Aorta (tissue), 5 donors: ENCODE results near the gene MX2. TPM values are rescaled to one million over a fixed set of nuclear protein-coding genes. Genes with fewer than 3 reads are reported as not detected.
A peak's percentile ranks its signal among the peaks of the same experiment; 100 is the strongest.

Source experiments
- ATAC-seq: fragments of 200-7000 bp; cut with Tn5 transposase; one replicate; pipeline ENCODE4 v1.9.1; 2022; ENCODE audit warnings: moderate library complexity; ENCODE audit not compliant: low FRiP score
- DNase-seq, 2 donors: peaks; one replicate each; pipeline ENCODE4 v3.0.0-alpha.2; 2020
- H3K27ac ChIP-seq, 2 donors: one replicate each; pipeline ENCODE4 v1.5.1; 2013; ENCODE audit warnings: low read length in 2 of 2, mild to moderate bottlenecking in 2 of 2, moderate library complexity in 2 of 2, control low read depth in 1 of 2, inconsistent platforms in 1 of 2, low read depth in 1 of 2
- H3K27me3 ChIP-seq, 2 donors: one replicate each; pipeline ENCODE4 v1.6.1; 2013; ENCODE audit warnings: control low read depth in 1 of 2, low read length in 1 of 2, mild to moderate bottlenecking in 1 of 2, moderate library complexity in 1 of 2; ENCODE audit not compliant: insufficient read depth in 2 of 2, control insufficient read depth in 1 of 2
- H3K36me3 ChIP-seq, 2 donors: one replicate each; pipeline ENCODE4 v1.6.1; 2013; ENCODE audit warnings: control low read depth in 1 of 2, low read length in 1 of 2, mild to moderate bottlenecking in 1 of 2; ENCODE audit not compliant: insufficient read depth in 2 of 2, control insufficient read depth in 1 of 2
- H3K4me1 ChIP-seq, 2 donors: one replicate each; pipeline ENCODE4 v1.6.1; 2013; ENCODE audit warnings: low read length in 2 of 2, control low read depth in 1 of 2, mild to moderate bottlenecking in 1 of 2, moderate library complexity in 1 of 2; ENCODE audit not compliant: insufficient read depth in 2 of 2, control insufficient read depth in 1 of 2
- H3K4me3 ChIP-seq, 2 donors: one replicate each; pipeline ENCODE4 v1.5.1; 2013; ENCODE audit warnings: low read length in 2 of 2, control low read depth in 1 of 2, mild to moderate bottlenecking in 1 of 2
- H3K9me3 ChIP-seq: one replicate; pipeline ENCODE4 v1.6.1; 2013; ENCODE audit warnings: mild to moderate bottlenecking, low read length; ENCODE audit not compliant: control insufficient read depth
- WGBS, 2 donors: extraction: QIAGEN DNeasy Blood & Tissue Kit; methylation state at CpG; one replicate each; pipeline ENCODE4 v1.1.7; 2013; 5-methylcytosine and 5-hydroxymethylcytosine counted together
- intact Hi-C, 2 donors: fragments of 100-400 bp; cut with DNase I; formaldehyde crosslinking; loops; one replicate each; pipeline versions ENCODE4 v1.14.2 to v1.15.0; 2022
- polyA plus RNA-seq, 2 donors: library from polyadenylated mRNA; stranded (reverse); fragments of 200-250 nt; gene quantifications; one replicate each; pipeline ENCODE4 v1.2.3, GENCODE V29; 2013
- total RNA-seq, 2 donors: library from RNA; stranded (reverse); fragmentation: NEBNext Ultra II Directional; extraction: Animal tissue kit (Norgen Biotek cat#: 25700); gene quantifications; one replicate each; pipeline ENCODE4 v1.2.1, GENCODE V29; 2021
- donor health status: healthy with polysubstance abuse.
- donor health status: Bipolar disorder and iron deficiency.
- donor health status: DM: no; HTN: no; CAD: no.
- donor health status: DM: no; HTN: no; CAD: no.
- donor health status: DM: yes; HTN: yes; CAD: no.

The MX2 gene
- total and polyA plus RNA-seq, 4 donors, result 0.69 to 21.8 (median 12.5) TPM

DNA sequence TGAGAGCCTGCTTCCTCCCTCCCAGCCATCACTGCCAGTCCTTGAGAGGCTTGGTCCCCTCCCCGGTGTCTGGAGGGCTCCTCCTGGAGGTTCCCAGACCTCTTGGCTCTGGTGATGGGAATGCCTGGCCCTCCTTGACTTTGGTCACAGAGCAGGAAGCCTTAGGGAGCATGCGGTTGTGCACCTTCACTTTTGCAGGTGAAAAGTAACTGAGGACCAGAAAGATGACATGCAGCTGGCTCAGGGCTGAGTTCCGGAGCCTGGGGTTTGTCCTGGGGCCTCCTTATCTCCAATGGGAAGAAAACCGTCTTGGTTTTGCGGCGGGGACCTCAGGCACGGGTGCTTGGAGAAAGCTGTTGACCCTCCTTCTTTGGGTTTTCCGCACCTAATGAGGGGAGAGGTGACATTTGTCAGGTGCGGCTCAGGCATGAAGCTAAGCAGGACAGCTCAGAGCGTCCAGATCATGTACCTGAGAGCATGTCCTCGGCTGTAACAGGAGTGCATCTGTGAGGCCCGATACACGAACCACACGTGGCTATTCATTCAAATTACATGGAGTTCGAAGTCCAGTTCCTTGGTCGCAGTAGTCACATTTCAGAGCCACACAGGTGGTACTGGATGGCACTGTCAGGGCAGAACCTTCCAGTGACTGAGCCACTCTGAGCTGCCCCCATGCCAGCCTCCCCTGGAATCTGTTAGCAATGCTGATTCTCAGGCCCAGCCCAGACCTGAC, 608 bp upstream of the MX2 start:
- DNase-seq (peak in 1 of 2 donors; percentile 62), ATAC-seq (no peak)
- Histone ChIP-seq H3K4me3 (no peak overlapping the region), H3K27me3 (no peaks in the 10 kb centered on the region), H3K36me3 (no peaks in the 10 kb centered on the region), H3K27ac (no peak overlapping the region), H3K9me3 (no peaks in the 10 kb centered on the region), H3K4me1 (no peaks in the 10 kb centered on the region)
- intact Hi-C loops, result loop anchor here in 1 of 2 donors (10.0 kb wide), 1 partner anchor 236 kb away; no protein-coding TSS in a partner anchor
- WGBS, 2 donors, result 92 to 94% methylated on average over 16 of the region's 16 CpGs

- Histone ChIP-seq H3K4me3 (no peak overlapping the region), H3K9me3 (no peaks in the 10 kb centered on the region), H3K36me3 (no peaks in the 10 kb centered on the region), H3K4me1 (no peaks in the 10 kb centered on the region), H3K27me3 (no peaks in the 10 kb centered on the region), H3K27ac (no peak overlapping the region)
- intact Hi-C loops, result loop anchor here in 1 of 2 donors (10.0 kb wide), 1 partner anchor 238 kb away; no protein-coding TSS in a partner anchor
- ATAC-seq, result no peak
- peak in 1 of 2 donors; percentile 51 for DNase-seq
- 91 to 94% methylated on average over 16 of the region's 16 CpGs for WGBS, 2 donors
These were observed 960 bp downstream of the MX2 start for GRCh38 chr21:41362605-41363369.

GRCh38 chr21:41363370-41364270, 1.8 kb downstream of the MX2 start:
- 90 to 95% methylated on average over 18 of the region's 18 CpGs for WGBS, 2 donors
- H3K27me3 ChIP-seq, result no peaks in the 10 kb centered on the region
- peak in 1 of 2 donors; percentile 61 for DNase-seq
- H3K9me3 ChIP-seq, result no peaks in the 10 kb centered on the region
- no peak overlapping the region for H3K4me3 ChIP-seq
- intact Hi-C loops, result loop anchor here in 1 of 2 donors (10.0 kb wide), 1 partner anchor 239 kb away; no protein-coding TSS in a partner anchor
- H3K27ac ChIP-seq, result no peak overlapping the region
- H3K4me1 ChIP-seq, result no peaks in the 10 kb centered on the region
- no peaks in the 10 kb centered on the region for H3K36me3 ChIP-seq
- no peak for ATAC-seq

DNA sequence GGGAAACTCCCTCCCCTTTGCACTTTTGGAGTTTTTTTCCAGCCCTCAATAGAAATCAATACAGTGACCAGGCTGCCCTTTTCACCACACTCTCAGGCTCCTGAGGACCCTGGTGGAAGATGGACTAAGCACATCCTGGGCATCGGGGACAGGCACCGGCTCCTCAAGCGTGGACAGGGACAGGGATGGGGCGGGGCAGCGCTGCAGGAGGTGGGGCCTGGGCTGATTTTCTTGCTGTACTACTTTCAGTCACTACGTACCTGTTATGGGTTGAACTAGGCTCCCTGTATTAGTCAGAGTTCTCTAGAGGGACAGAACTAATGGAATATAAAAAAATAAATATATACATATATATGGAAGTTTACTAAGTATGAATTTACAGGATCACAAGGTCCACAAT, 2.5 kb downstream of the MX2 start:
- Histone ChIP-seq H3K9me3 (no peaks in the 10 kb centered on the region), H3K27ac (no peak overlapping the region), H3K4me3 (no peak overlapping the region), H3K27me3 (no peaks in the 10 kb centered on the region), H3K4me1 (no peaks in the 10 kb centered on the region), H3K36me3 (no peaks in the 10 kb centered on the region)
- intact Hi-C loops, result loop anchor here in 1 of 2 donors (10.0 kb wide), 1 partner anchor 240 kb away; no protein-coding TSS in a partner anchor
- 94% methylated on average over 6 of the region's 6 CpGs for WGBS, 2 donors
- DNase-seq (peak in 1 of 2 donors; percentile 43), ATAC-seq (no peak)

DNA sequence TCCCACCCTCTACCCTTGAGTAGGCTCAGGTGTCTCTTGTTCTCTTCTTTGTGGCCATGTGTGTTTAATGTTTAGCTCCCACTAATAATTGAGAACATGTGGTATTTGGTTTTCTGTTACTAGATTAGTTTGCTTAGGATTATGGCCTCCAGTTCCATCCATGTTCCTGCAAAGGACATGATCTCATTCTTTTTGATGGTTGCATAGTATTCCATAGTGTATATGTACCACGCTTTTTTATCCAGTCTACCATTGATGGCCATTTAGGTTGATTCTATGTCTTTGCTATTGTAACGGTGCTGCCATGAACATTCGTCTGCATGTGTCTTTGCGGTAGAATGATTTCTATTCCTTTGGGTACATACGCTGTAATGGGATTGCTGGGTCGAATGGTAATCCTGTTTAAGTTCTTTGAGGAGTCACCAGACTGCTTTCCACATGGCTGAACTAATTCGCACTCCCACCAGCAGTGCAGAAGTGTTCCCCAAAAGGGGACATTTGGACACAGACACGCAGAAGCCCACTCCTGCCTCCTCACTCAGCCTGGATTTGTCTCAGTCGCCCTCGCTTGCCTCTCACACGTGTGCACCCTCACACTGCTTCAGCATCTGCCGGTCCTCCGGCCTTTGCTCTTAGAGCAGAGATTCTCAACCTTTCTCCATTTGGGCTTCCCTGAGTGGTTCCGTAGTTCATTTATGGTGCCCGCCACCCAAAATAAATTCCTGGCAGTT, 3.7 kb downstream of the MX2 start:
- DNase-seq, result peak in 1 of 2 donors; percentile 59

DNA sequence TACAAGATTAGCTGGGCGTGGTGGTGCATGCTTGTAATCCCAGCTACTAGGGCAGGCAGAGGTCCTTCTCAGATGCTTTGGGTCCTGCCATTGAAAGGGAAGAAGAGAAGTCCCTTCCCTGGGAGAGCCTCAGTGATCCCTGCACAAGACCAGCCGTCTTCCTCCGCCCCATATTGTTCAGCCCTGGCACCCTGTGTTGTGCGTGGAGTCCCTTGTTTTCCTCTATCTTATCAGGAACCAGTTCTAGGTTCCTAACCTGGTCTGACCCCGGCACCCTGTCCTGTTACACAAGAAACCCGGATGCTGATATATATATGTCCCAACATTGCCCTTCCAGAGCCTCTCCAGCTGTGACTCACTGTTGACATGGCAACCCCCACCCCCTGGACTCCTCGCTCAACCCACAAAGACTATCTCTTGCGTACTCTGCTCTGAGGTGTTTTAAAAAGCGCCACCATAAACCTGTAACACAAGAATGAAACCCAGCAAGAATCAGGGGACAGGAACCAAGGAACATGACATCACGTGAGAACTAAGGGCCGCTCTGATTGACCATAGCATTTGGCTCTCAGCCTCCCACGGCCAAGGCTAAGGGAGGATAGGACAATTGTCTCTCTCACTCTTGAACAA, 4.8 kb downstream of the MX2 start:
- ATAC-seq (no peak), DNase-seq (peak in 1 of 2 donors; percentile 77)
- 88 to 89% methylated on average over 12 of the region's 12 CpGs for WGBS, 2 donors
- no peaks in the 10 kb centered on the region for H3K27me3 ChIP-seq
- no peaks in the 10 kb centered on the region for H3K4me1 ChIP-seq
- H3K9me3 ChIP-seq, result no peaks in the 10 kb centered on the region
- H3K36me3 ChIP-seq, result no peaks in the 10 kb centered on the region
- H3K4me3 ChIP-seq, result no peak overlapping the region
- H3K27ac ChIP-seq, result no peak overlapping the region
- intact Hi-C loops, result loop anchor here in 1 of 2 donors (10.0 kb wide), 1 partner anchor 242 kb away; no protein-coding TSS in a partner anchor

More for the DNA sequence above, 3.7 kb downstream of the MX2 start:
- no peaks in the 10 kb centered on the region for H3K4me1 ChIP-seq
- no peaks in the 10 kb centered on the region for H3K27me3 ChIP-seq
- no peaks in the 10 kb centered on the region for H3K9me3 ChIP-seq
- intact Hi-C loops, result loop anchor here in 1 of 2 donors (10.0 kb wide), 1 partner anchor 241 kb away; no protein-coding TSS in a partner anchor
- H3K4me3 ChIP-seq, result no peak overlapping the region
- 97% methylated on average over 15 of the region's 15 CpGs for WGBS, 2 donors
- no peak for ATAC-seq
- no peak overlapping the region for H3K27ac ChIP-seq
- no peaks in the 10 kb centered on the region for H3K36me3 ChIP-seq

- H3K4me1 ChIP-seq, result no peaks in the 10 kb centered on the region
These were observed 5.6 kb downstream of the MX2 start for GRCh38 chr21:41367301-41367944.

More at GRCh38 chr21:41367301-41367944, 5.6 kb downstream of the MX2 start:
- no peak for ATAC-seq
- WGBS, 2 donors, result 69 to 76% methylated on average over 9 of the region's 9 CpGs
- no peak overlapping the region for H3K4me3 ChIP-seq
- no peaks in the 10 kb centered on the region for H3K9me3 ChIP-seq
- no peak overlapping the region for H3K27ac ChIP-seq
- no peaks in the 10 kb centered on the region for H3K27me3 ChIP-seq
- peak in 1 of 2 donors; percentile 13 for DNase-seq
- intact Hi-C loops, result loop anchor here in 1 of 2 donors (10.0 kb wide), 1 partner anchor 243 kb away; no protein-coding TSS in a partner anchor
- H3K36me3 ChIP-seq, result no peaks in the 10 kb centered on the region
